Measurements from ENCODE around the gene CCDC192.

DNA sequence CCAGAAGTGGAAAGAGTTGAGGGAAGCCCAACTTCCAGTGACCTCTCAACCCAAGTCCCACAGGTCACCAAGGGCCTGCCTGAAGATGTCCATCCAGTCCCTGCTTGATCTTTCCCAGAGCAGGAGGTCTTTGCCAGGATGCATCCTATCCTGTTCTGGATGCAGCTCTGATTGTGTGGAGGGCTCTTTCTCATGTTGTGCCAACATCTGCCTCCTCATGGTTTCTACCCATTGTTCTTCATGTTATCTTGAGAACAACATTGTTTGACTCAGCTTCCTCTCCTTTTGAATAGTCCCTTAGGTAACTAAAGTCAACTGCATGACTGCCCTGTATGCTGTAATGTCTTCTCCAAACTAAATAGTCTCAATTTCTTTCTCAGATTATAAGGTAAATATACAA, 169.3 kb downstream of the CCDC192 start:
- TF ChIP-seq, protein P1, sequence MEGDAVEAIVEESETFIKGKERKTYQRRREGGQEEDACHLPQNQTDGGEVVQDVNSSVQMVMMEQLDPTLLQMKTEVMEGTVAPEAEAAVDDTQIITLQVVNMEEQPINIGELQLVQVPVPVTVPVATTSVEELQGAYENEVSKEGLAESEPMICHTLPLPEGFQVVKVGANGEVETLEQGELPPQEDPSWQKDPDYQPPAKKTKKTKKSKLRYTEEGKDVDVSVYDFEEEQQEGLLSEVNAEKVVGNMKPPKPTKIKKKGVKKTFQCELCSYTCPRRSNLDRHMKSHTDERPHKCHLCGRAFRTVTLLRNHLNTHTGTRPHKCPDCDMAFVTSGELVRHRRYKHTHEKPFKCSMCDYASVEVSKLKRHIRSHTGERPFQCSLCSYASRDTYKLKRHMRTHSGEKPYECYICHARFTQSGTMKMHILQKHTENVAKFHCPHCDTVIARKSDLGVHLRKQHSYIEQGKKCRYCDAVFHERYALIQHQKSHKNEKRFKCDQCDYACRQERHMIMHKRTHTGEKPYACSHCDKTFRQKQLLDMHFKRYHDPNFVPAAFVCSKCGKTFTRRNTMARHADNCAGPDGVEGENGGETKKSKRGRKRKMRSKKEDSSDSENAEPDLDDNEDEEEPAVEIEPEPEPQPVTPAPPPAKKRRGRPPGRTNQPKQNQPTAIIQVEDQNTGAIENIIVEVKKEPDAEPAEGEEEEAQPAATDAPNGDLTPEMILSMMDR (IDR thresholded peaks at IDR 0.05): no peak
- TF ChIP-seq EP300 (IDR thresholded peaks at IDR 0.05) (no peak), POLR2AphosphoS5 (IDR thresholded peaks at IDR 0.05) (peak; percentile 32 to 39)

All from esophagus muscularis mucosa (tissue), 4 donors.